HUES48 (cell line): ENCODE data around the gene OVAAL.

Experiments
- H3K27ac ChIP-seq: one replicate; pipeline ENCODE4 v1.7.0; 2013; ENCODE audit warnings: low read depth, low read length, inconsistent platforms
- H3K27me3 ChIP-seq: 2 replicates; pipeline ENCODE4 v1.6.1; 2013; ENCODE audit warnings: mild to moderate bottlenecking, low read length; ENCODE audit not compliant: control insufficient read depth, insufficient read depth
- H3K36me3 ChIP-seq: 2 replicates; pipeline ENCODE4 v1.6.1; 2013; ENCODE audit warnings: low read length; ENCODE audit not compliant: control insufficient read depth, insufficient read depth
- H3K4me1 ChIP-seq: 2 replicates; pipeline ENCODE4 v1.6.1; 2013; ENCODE audit warnings: mild to moderate bottlenecking, low read length; ENCODE audit not compliant: control insufficient read depth, insufficient read depth
- H3K4me3 ChIP-seq: 2 replicates; pipeline ENCODE4 v1.5.1; 2013; ENCODE audit warnings: mild to moderate bottlenecking, low read depth, low read length
- H3K9ac ChIP-seq: 2 replicates; pipeline ENCODE4 v1.6.1; 2013; ENCODE audit warnings: mild to moderate bottlenecking, low read depth, low read length, moderate library complexity
- H3K9me3 ChIP-seq: 2 replicates; pipeline ENCODE4 v1.6.1; 2013; ENCODE audit warnings: low read length; ENCODE audit not compliant: control insufficient read depth, insufficient read depth

OVAAL gene

DNA sequence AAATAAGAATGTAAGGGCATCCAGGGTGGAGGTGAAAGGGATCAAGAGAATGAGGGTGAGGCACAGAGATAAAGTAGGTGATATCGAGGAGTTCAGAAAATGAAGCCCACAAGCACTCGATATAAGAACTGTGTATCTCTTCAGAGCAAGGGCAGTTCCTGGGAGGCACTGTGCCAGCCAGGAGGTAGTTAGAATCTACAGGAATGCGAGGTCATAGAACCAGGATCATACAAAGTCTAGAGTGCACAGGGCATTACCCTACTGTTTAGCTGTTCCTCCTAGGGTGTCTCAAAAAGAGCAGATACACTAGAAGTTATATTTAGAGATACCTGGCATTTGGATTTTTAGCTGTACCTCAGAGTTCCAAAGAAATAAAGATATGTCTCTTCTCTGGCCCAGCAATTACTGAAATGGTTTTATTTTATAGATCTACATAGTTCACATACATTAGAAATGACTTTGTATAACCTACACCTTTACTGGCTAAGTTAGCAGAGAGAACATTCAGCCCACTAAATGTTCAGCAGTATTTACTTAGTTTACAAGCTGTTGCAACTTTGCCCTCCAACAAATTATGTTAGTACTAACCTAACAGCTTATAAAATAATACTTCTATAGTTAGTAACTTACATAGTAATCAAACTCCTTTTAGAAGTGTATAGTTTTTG is 1.6 kb downstream of the OVAAL start:
- no peaks in the 10 kb centered on the region for H3K4me1 ChIP-seq
- H3K9ac ChIP-seq, result no peak overlapping the region
- H3K4me3 ChIP-seq, result no peak overlapping the region
- no peaks in the 10 kb centered on the region for H3K9me3 ChIP-seq
- H3K27me3 ChIP-seq, result no peaks in the 10 kb centered on the region
- H3K36me3 ChIP-seq, result no peaks in the 10 kb centered on the region
- no peak overlapping the region for H3K27ac ChIP-seq

DNA sequence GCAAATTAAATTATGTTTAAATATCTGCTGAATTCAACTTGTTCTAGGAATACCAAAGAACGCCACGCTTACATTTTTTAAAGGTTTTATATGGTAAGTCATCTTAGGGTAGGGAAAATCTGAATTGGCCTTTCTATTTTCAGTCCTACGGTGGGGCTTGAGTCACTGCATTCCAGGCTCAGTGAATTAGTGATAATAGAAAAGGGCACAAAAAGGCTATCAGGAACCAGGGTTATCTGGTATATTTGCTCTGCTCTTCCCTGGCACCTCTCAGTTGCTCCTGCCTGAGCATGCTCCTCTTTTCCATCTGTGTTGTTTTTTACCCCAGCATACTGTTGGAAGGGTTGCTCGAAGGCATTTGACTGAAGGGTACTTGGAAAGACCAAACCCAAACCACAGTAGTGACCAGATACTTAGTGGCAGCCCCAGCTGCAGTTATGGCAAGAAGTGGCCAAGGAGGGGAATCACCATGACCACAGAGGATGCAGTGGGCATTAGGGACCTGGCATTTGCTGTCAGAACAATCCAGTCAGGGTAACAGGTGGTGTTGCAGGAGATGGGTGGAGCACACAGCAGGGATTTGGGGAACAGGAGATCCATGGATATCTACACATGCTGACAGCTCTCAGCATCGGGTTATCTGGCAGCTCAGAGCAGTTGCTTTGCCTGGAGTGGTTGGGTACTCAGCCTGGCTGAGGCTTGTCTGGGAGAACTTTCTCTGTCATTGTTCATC is 2.3 kb downstream of the OVAAL start:
- Histone ChIP-seq H3K27ac (no peak overlapping the region), H3K4me1 (no peaks in the 10 kb centered on the region), H3K36me3 (no peaks in the 10 kb centered on the region), H3K4me3 (no peak overlapping the region), H3K27me3 (no peaks in the 10 kb centered on the region), H3K9me3 (no peaks in the 10 kb centered on the region), H3K9ac (no peak overlapping the region)

DNA sequence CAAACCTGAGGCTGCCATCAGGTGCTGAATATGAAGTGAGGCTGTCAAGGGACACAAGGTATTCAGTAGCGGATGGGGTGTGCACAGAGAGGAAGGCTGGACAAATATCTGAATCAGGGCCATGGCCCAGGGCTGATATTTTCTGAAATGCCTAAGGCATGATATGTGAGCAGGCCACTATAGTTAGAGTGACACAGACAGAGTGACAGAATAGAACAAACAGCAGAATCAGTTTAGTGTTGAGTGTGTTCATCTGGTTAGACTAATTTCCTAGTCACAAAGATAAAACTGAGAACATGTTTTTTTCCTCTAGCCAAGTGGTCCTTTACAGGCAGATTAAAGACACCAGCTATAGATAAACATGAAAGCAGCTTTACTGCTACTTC is 3.9 kb downstream of the OVAAL start:
- no peaks in the 10 kb centered on the region for H3K36me3 ChIP-seq
- no peaks in the 10 kb centered on the region for H3K4me1 ChIP-seq
- no peak overlapping the region for H3K27ac ChIP-seq
- H3K9me3 ChIP-seq, result no peaks in the 10 kb centered on the region
- H3K4me3 ChIP-seq, result no peak overlapping the region
- H3K27me3 ChIP-seq, result no peaks in the 10 kb centered on the region
- H3K9ac ChIP-seq, result no peak overlapping the region

DNA sequence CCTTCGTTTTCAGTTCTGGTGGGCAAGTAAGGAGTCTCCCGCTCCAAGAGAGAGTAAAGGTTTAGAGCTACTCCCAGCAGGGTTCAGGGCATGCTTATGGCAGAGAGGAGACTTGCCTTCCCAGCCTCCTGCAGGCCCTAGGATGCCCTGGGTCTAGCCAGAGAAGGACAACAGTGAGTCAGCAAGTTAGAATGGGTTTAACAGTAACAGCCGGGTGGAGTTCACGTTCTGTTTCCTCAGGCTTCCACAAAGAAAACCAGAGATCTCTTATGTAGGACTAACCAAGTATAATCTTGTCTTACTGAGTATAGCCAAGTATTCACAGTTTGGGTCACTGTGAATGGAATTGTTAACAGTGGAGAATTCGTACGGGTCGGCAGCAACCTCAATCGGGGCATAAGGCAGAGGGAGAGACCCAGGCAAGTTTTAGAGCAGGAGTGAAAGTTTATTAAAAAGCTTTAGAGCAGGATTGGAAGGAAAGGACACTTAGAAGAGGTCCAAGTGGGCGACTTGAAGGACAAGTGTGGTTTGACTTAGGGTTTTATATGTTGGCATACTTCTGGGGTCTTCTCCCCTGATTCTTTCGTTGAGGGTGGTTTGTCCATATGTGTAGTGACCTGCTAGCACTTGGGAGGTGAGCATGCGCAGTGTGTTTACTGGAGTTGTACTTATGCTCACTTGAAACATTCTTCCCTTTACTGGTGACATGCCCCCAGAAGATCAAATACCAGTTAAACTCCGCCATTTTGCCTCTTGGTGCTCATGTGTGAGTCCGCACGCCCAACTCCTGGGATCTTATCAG is 4.5 kb downstream of the OVAAL start:
- Histone ChIP-seq H3K36me3 (no peaks in the 10 kb centered on the region), H3K9me3 (no peaks in the 10 kb centered on the region), H3K27ac (no peak overlapping the region), H3K9ac (no peak overlapping the region), H3K4me3 (no peak overlapping the region), H3K4me1 (no peaks in the 10 kb centered on the region), H3K27me3 (no peaks in the 10 kb centered on the region)

DNA sequence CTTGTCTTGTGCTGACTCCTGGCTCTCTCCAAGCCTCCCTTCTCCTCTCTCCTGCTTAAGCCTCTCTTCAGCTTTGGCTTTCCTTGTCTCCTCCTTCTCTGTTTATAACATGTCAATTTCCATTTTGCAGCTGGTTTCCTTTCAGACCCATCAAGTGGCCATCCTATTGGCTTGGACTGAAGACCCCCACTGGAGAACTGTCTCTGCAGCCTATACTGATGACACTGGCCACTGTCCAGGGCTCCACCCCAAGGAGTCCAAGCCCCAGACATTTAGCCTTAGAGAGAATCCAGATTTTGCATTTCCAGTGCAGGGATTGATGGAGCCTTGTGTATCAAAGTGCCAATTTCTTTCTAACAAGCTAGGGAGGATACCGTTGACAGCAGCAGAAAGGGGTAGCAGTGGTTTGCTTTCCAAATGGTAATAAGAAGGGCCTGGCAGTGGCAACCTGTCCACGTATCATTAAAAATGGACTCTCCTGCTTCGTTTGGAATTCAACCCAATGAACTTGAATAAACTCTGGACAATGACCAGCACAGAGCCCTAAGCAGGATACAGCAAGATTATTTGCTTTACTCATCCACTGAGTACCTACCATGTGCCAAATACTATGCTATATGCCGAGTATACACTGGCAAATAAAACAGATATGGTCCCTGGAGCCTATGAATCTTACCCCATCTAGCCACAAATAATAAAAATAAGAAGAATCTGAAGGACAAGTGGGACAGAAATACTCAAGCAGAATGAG is 6.5 kb downstream of the OVAAL start:
- Histone ChIP-seq H3K36me3 (no peaks in the 10 kb centered on the region), H3K27ac (no peak overlapping the region), H3K9me3 (no peaks in the 10 kb centered on the region), H3K9ac (no peak overlapping the region), H3K4me3 (no peak overlapping the region), H3K4me1 (no peaks in the 10 kb centered on the region), H3K27me3 (no peaks in the 10 kb centered on the region)

DNA sequence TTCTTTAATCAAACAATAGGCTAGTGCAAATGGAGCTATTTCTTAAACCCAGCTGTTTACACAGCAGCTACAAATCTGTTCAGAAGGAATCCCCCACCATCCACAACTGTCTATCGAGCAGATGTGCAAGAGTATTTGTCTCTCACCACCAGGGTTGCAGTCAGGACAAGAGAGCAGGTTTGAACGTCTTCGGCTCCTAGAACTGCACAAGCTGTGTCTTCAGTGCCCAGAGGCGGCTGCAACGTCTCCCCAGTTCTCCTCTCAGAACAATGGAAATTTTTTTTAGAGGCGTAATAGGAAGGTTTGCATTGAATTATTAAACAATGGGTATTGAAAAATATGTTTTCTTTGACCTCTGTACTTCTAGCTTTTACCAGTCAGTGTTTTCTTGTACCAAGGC is 7.3 kb downstream of the OVAAL start:
- H3K36me3 ChIP-seq, result no peaks in the 10 kb centered on the region
- no peaks in the 10 kb centered on the region for H3K27me3 ChIP-seq
- no peak overlapping the region for H3K4me3 ChIP-seq
- no peaks in the 10 kb centered on the region for H3K9me3 ChIP-seq
- H3K27ac ChIP-seq, result no peak overlapping the region
- no peak overlapping the region for H3K9ac ChIP-seq
- no peaks in the 10 kb centered on the region for H3K4me1 ChIP-seq

DNA sequence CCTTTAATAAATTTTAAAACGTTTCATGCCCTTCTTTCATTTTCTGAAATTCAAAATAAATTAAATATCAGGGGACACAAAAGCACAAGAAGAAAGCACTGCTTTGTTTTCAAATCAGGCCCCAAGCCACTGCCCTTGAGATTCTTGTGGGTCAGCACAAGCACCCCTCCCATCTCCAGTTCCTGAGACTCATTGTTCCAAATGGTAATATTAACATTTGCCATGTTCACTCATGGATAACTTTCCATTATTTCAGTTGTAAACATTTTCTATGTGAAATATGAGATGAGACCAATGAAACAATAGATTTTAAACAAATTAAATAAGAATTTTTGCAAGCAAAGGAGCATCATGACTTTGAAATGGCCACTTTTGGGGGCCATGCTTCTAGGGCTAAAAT is 7.7 kb downstream of the OVAAL start:
- Histone ChIP-seq H3K4me3 (no peak overlapping the region), H3K9me3 (no peaks in the 10 kb centered on the region), H3K9ac (no peak overlapping the region), H3K36me3 (no peaks in the 10 kb centered on the region), H3K27ac (no peak overlapping the region), H3K27me3 (no peaks in the 10 kb centered on the region), H3K4me1 (no peaks in the 10 kb centered on the region)

DNA sequence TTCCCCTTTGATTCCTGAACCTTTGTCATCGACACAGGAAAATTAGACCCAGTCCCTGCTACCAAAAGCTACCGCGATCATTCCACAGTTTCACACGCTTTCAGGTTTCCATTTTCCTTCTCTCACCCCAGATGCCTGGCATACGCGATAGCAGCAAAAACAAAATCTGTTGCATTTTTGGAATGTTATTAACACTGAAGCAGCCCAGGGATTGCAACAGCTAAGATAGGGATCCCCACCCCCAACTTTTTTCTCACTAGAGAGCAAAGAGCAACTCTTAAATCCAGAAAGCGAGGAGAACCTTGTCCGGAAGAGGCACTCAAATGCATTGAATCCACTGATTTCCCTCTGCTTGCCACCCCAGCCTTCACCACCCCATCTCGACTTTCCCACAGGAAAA is 8.9 kb downstream of the OVAAL start:
- no peak overlapping the region for H3K4me3 ChIP-seq
- no peaks in the 10 kb centered on the region for H3K4me1 ChIP-seq
- no peaks in the 10 kb centered on the region for H3K36me3 ChIP-seq
- H3K9ac ChIP-seq, result no peak overlapping the region
- H3K27ac ChIP-seq, result no peak overlapping the region
- no peaks in the 10 kb centered on the region for H3K9me3 ChIP-seq
- H3K27me3 ChIP-seq, result no peaks in the 10 kb centered on the region

DNA sequence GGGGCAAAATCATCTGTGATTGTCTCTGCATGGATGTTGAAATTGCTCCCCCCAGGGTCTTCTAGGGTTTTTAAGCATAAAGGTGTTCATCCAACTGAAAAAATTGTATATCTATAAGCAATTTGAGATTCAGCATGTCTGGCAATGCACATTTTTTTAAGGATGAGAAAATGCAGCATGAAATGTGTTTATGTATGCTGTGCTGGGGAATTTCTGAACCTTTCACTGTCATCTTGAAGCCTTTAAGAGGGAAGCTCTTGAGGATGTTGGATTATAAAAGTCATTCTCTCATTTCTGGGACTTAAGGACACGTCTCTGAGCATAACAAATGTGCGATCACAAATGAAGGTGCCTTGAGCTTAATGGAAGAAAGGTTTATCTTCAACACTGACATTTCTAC is 9.4 kb downstream of the OVAAL start:
- no peak overlapping the region for H3K4me3 ChIP-seq
- H3K9ac ChIP-seq, result no peak overlapping the region
- no peaks in the 10 kb centered on the region for H3K9me3 ChIP-seq
- no peaks in the 10 kb centered on the region for H3K27me3 ChIP-seq
- no peaks in the 10 kb centered on the region for H3K4me1 ChIP-seq
- no peaks in the 10 kb centered on the region for H3K36me3 ChIP-seq
- no peak overlapping the region for H3K27ac ChIP-seq

DNA sequence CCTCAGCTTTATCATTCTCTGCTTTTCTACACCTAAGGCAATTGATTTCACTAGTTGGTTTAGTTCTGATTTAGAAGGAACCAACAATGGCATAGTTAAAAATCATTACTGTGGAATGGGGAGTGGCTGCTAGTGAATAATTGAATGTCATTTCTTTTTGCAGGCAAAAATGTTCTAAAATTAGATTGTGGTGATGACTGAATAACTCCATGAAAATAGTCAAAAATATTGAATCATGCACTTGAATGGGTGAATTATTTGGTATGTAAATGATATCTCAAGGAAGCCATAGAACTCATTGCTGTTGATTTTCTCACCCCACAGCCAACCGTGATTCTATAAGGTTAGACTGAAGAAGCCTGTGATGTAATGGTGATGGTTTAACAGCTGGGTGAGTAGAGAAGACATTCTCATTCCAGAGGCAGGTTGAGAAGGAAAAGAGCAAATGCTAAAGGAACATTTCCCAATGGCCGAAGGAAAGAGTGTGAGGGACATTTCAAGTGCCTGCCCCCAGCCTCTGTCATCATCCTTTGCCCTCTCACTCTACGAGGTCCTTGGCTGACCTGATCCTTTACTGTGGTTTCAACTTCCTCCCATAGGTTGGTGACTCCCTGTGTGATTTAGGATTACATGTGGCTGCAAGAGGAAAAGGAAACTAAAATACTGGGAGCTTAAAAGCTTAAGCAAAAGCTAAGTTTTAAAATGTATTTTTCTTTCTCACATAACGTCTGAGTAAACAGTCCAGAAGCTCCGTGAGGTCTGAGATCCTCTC is 12.5 kb downstream of the OVAAL start:
- Histone ChIP-seq H3K27ac (no peak overlapping the region), H3K27me3 (no peaks in the 10 kb centered on the region), H3K9ac (no peak overlapping the region), H3K4me1 (no peaks in the 10 kb centered on the region), H3K4me3 (no peak overlapping the region), H3K9me3 (no peaks in the 10 kb centered on the region), H3K36me3 (no peaks in the 10 kb centered on the region)
